Mesendoderm (in vitro differentiated cells): Measurements from ENCODE around the gene MSH3.
"Not testable (repeated sequence)": the region's sequence is repeated elsewhere in the genome, so short reads cannot be mapped to it uniquely, and the experiment has no call there.

Experiments
- DNase-seq: peaks from one replicate; pipeline ENCODE4 v3.0.0; 2013
- H2AK5ac ChIP-seq: 2 replicates; pipeline ENCODE4 v1.6.1; 2013; ENCODE audit warnings: low read length, inconsistent platforms
- H2BK120ac ChIP-seq: 2 replicates; pipeline ENCODE4 v1.6.1; 2013; ENCODE audit warnings: low read depth, mild to moderate bottlenecking, low read length, moderate library complexity, mixed read lengths
- H2BK15ac ChIP-seq: replicated peaks from 2 replicates; pipeline ENCODE4 v1.6.1; 2013; ENCODE audit warnings: low read depth, mild to moderate bottlenecking, moderate library complexity
- H2BK5ac ChIP-seq: 2 replicates; pipeline ENCODE4 v1.6.1; 2013; ENCODE audit warnings: low read length, inconsistent platforms
- H3K18ac ChIP-seq: 2 replicates; pipeline ENCODE4 v1.6.1; 2013; ENCODE audit warnings: mild to moderate bottlenecking, low read length, mixed read lengths
- H3K23ac ChIP-seq: one replicate; pipeline ENCODE4 v1.6.1; 2013; ENCODE audit warnings: low read length
- H3K27ac ChIP-seq: 2 replicates; pipeline ENCODE4 v1.5.1; 2013; ENCODE audit warnings: low read depth, mild to moderate bottlenecking, inconsistent platforms, low read length, moderate library complexity
- H3K27me3 ChIP-seq: 2 replicates; pipeline ENCODE4 v1.6.1; 2013; ENCODE audit warnings: low read length, control low read depth, mild to moderate bottlenecking, inconsistent platforms; ENCODE audit not compliant: insufficient read depth, poor library complexity
- H3K36me3 ChIP-seq: 2 replicates; pipeline ENCODE4 v1.6.1; 2013; ENCODE audit warnings: low read length, inconsistent platforms; ENCODE audit not compliant: control insufficient read depth, insufficient read depth
- H3K4ac ChIP-seq: one replicate; pipeline ENCODE4 v1.6.1; 2013; ENCODE audit warnings: low read depth, mild to moderate bottlenecking, low read length, moderate library complexity
- H3K4me1 ChIP-seq: 2 replicates; pipeline ENCODE4 v1.6.1; 2013; ENCODE audit warnings: low read depth, low read length, inconsistent platforms; ENCODE audit not compliant: control insufficient read depth
- H3K4me2 ChIP-seq: 2 replicates; pipeline ENCODE4 v1.6.1; 2013; ENCODE audit warnings: low read length
- H3K4me3 ChIP-seq: 2 replicates; pipeline ENCODE4 v1.5.1; 2013; ENCODE audit warnings: mild to moderate bottlenecking, low read length
- H3K56ac ChIP-seq: one replicate; pipeline ENCODE4 v1.6.1; 2013; ENCODE audit warnings: low read length
- H3K79me1 ChIP-seq: 2 replicates; pipeline ENCODE4 v1.6.1; 2013; ENCODE audit warnings: low read length, inconsistent platforms
- H3K79me2 ChIP-seq: 2 replicates; pipeline ENCODE4 v1.6.1; 2013; ENCODE audit warnings: mild to moderate bottlenecking, low read length; ENCODE audit not compliant: control insufficient read depth, insufficient read depth
- H3K9ac ChIP-seq: 2 replicates; pipeline ENCODE4 v1.6.1; 2013; ENCODE audit warnings: low read length, inconsistent platforms
- H4K5ac ChIP-seq: one replicate; pipeline ENCODE4 v1.6.1; 2013; ENCODE audit warnings: low read length
- H4K8ac ChIP-seq: one replicate; pipeline ENCODE4 v1.6.1; 2013; ENCODE audit warnings: low read depth, mild to moderate bottlenecking, control low read depth, low read length, moderate library complexity
- WGBS: extraction: QIAGEN DNeasy Blood & Tissue Kit; methylation state at CpG from one replicate; pipeline ENCODE4 v1.1.7; 2013; ENCODE audit warnings: low lambda C conversion rate, missing lambda C conversion rate; ENCODE audit not compliant: insufficient coverage; ENCODE audit errors: extremely low coverage; 5-methylcytosine and 5-hydroxymethylcytosine counted together

Gene MSH3

GRCh38 chr5:80780024-80780423 lies 125.6 kb downstream of the MSH3 start:
- WGBS = no CpG with 5 or more reads among the region's 2 CpGs
- H3K36me3 ChIP-seq = no peaks in the 10 kb centered on the region
- no peak overlapping the region for H2BK15ac ChIP-seq
- no peak overlapping the region for H3K27ac ChIP-seq
- H3K79me2 ChIP-seq = no peaks in the 10 kb centered on the region
- no peak overlapping the region for H3K4ac ChIP-seq
- H3K56ac ChIP-seq = no peak overlapping the region
- H3K4me2 ChIP-seq = no peak overlapping the region
- no peak overlapping the region for H2AK5ac ChIP-seq
- H4K5ac ChIP-seq = no peak overlapping the region
- H3K23ac ChIP-seq = no peak overlapping the region
- no peak overlapping the region for H4K8ac ChIP-seq
- H3K9ac ChIP-seq = no peak overlapping the region
- H3K79me1 ChIP-seq = no peaks in the 10 kb centered on the region
- H3K4me3 ChIP-seq = no peak overlapping the region
- no peak overlapping the region for H2BK5ac ChIP-seq
- no peaks in the 10 kb centered on the region for H3K4me1 ChIP-seq
- no peak for DNase-seq
- H3K27me3 ChIP-seq = no peaks in the 10 kb centered on the region
- H3K18ac ChIP-seq = no peak overlapping the region
- H2BK120ac ChIP-seq = no peak overlapping the region

DNA sequence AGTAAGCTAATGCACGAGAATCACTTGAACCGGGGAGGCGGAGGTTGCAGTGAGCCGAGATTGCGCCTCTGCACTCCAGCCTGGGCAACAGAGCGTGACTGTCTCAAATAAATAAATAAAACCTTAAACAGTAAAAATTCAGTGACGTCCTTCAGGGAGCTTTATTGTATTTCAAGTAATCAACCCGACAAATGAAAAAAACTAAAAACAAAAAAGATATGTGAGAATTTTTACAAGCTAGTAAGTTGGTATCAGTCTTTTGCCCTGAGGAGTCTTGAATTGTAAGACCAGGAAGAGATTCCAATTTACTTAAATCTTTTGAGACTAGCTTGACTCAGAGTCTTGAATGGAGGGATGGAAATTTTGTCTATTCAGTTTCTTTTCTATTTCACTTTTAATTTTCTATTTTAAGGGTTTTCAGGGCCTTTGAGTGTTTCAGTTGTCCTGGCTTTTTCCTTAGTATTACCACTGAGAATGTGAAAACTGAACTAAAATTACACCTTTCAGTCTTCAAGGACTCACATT lies 126.4 kb downstream of the MSH3 start:
- no peak overlapping the region for H2BK15ac ChIP-seq
- WGBS = no CpG with 5 or more reads among the region's 8 CpGs
- H3K9ac ChIP-seq = no peak overlapping the region
- no peaks in the 10 kb centered on the region for H3K79me2 ChIP-seq
- no peak overlapping the region for H2BK120ac ChIP-seq
- no peak overlapping the region for H2AK5ac ChIP-seq
- no peaks in the 10 kb centered on the region for H3K4me1 ChIP-seq
- H3K36me3 ChIP-seq = no peaks in the 10 kb centered on the region
- H3K27ac ChIP-seq = no peak overlapping the region
- no peaks in the 10 kb centered on the region for H3K79me1 ChIP-seq
- no peak overlapping the region for H4K8ac ChIP-seq
- no peak overlapping the region for H3K18ac ChIP-seq
- no peak overlapping the region for H3K56ac ChIP-seq
- H2BK5ac ChIP-seq = no peak overlapping the region
- H3K23ac ChIP-seq = no peak overlapping the region
- no peak overlapping the region for H3K4me2 ChIP-seq
- no peaks in the 10 kb centered on the region for H3K27me3 ChIP-seq
- no peak for DNase-seq
- no peak overlapping the region for H3K4me3 ChIP-seq
- H4K5ac ChIP-seq = no peak overlapping the region
- H3K4ac ChIP-seq = no peak overlapping the region

GRCh38 chr5:80781356-80781755 lies 126.9 kb downstream of the MSH3 start:
- no CpG with 5 or more reads among the region's 1 CpG for WGBS
- no peak overlapping the region for H3K56ac ChIP-seq
- H2BK15ac ChIP-seq = no peak overlapping the region

DNA sequence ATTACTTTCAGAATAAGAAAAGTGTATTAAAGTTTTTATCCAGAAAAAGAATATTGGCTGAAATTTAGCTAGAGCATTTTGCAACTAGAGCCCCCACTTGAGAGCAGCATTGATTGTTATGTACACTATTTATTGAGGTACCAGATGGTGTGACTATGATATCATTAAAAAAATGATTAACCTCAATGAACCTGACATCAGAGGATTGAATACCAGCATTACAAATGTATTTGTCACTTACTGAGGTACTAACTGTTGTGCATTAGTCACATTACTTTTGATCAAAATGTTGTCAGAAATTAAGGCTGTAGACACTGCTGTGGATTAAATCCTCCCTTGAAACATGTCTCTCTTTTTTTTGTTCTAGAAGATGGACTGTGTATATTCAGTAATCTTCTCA lies 128.2 kb downstream of the MSH3 start:
- Histone ChIP-seq H4K8ac (no peak overlapping the region), H3K4me3 (no peak overlapping the region), H3K4ac (no peak overlapping the region), H4K5ac (no peak overlapping the region), H3K27me3 (no peaks in the 10 kb centered on the region), H3K79me1 (no peaks in the 10 kb centered on the region), H3K27ac (no peak overlapping the region), H2BK5ac (no peak overlapping the region), H3K56ac (no peak overlapping the region), H2BK120ac (no peak overlapping the region), H2BK15ac (no peak overlapping the region), H3K79me2 (no peaks in the 10 kb centered on the region), H3K4me1 (no peaks in the 10 kb centered on the region), H2AK5ac (no peak overlapping the region), H3K18ac (no peak overlapping the region), H3K36me3 (no peaks in the 10 kb centered on the region), H3K4me2 (no peak overlapping the region), H3K9ac (no peak overlapping the region), H3K23ac (no peak overlapping the region)
- no peak for DNase-seq

More at GRCh38 chr5:80781356-80781755, 126.9 kb downstream of the MSH3 start:
- no peak overlapping the region for H3K4me3 ChIP-seq
- no peak overlapping the region for H2AK5ac ChIP-seq
- no peak overlapping the region for H2BK120ac ChIP-seq
- H3K27ac ChIP-seq = no peak overlapping the region
- no peaks in the 10 kb centered on the region for H3K4me1 ChIP-seq
- no peaks in the 10 kb centered on the region for H3K79me2 ChIP-seq
- H3K4ac ChIP-seq = no peak overlapping the region
- no peaks in the 10 kb centered on the region for H3K79me1 ChIP-seq
- H4K5ac ChIP-seq = no peak overlapping the region
- no peak overlapping the region for H3K18ac ChIP-seq
- no peak overlapping the region for H4K8ac ChIP-seq
- H3K23ac ChIP-seq = no peak overlapping the region
- no peaks in the 10 kb centered on the region for H3K36me3 ChIP-seq
- no peak overlapping the region for H2BK5ac ChIP-seq
- no peak for DNase-seq
- H3K27me3 ChIP-seq = no peaks in the 10 kb centered on the region
- no peak overlapping the region for H3K9ac ChIP-seq
- H3K4me2 ChIP-seq = no peak overlapping the region

GRCh38 chr5:80783751-80784150 lies 129.3 kb downstream of the MSH3 start:
- WGBS = no CpG with 5 or more reads among the region's 8 CpGs
- H3K23ac ChIP-seq = not testable (repeated sequence)

GRCh38 chr5:80784451-80784850 lies 130.0 kb downstream of the MSH3 start:
- no peak overlapping the region for H4K8ac ChIP-seq
- H2AK5ac ChIP-seq = no peak overlapping the region
- no peak overlapping the region for H3K9ac ChIP-seq
- no peak overlapping the region for H2BK15ac ChIP-seq
- H3K79me2 ChIP-seq = no peaks in the 10 kb centered on the region
- no peak overlapping the region for H2BK5ac ChIP-seq
- H3K4me2 ChIP-seq = no peak overlapping the region
- DNase-seq = no peak
- no peak overlapping the region for H3K56ac ChIP-seq
- no peak overlapping the region for H3K4ac ChIP-seq
- no peaks in the 10 kb centered on the region for H3K36me3 ChIP-seq
- H3K79me1 ChIP-seq = no peaks in the 10 kb centered on the region
- WGBS = 100% methylated on average over 1 of the region's 4 CpGs
- no peak overlapping the region for H3K27ac ChIP-seq
- no peaks in the 10 kb centered on the region for H3K4me1 ChIP-seq
- H3K23ac ChIP-seq = no peak overlapping the region
- no peak overlapping the region for H3K4me3 ChIP-seq
- no peak overlapping the region for H2BK120ac ChIP-seq
- H3K18ac ChIP-seq = no peak overlapping the region
- H3K27me3 ChIP-seq = no peaks in the 10 kb centered on the region
- no peak overlapping the region for H4K5ac ChIP-seq

More at GRCh38 chr5:80783751-80784150, 129.3 kb downstream of the MSH3 start:
- H3K4ac ChIP-seq, H3K36me3 ChIP-seq, H3K18ac ChIP-seq, H2BK120ac ChIP-seq, H3K4me2 ChIP-seq, H3K27me3 ChIP-seq, H3K4me1 ChIP-seq, H2BK15ac ChIP-seq, H3K79me2 ChIP-seq, H4K5ac ChIP-seq, H3K56ac ChIP-seq, H2AK5ac ChIP-seq, H3K4me3 ChIP-seq, DNase-seq, H4K8ac ChIP-seq, H3K79me1 ChIP-seq, H3K27ac ChIP-seq, H2BK5ac ChIP-seq, H3K9ac ChIP-seq: not testable (repeated sequence)
